Measurements from ENCODE around the gene GPS2.

The GPS2 gene

DNA sequence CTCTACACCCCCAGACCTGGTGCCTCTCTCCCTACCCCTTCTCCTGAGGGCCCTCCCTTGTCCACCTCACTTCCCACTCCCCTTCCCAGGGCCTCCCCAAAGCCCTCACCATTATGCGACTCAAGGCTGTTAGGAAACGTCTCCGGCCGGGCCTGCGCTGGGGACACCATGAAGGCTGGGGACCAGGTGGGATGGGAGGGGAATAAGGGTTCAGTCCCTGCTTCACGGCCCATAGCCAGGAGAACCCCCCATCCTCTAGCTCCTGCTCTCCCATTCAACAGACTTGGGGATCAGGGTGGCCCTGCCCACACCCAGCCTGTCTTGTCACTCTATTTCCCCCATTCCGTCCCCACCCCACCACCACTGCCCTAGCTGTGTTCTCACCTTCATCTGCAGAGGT is 11.9 kb upstream of the GPS2 start:
- WGBS = 100% methylated on average over 6 of the region's 7 CpGs
- H2AFZ ChIP-seq (ENCODE audit: low read depth, low read length) = no peak overlapping the region
- peaks cover 44% of the 10 kb centered on the region for H3K79me1 ChIP-seq (replicated peaks; ENCODE audit: low read length, poor library complexity, severe bottlenecking)
- no peak overlapping the region for H3K14ac ChIP-seq (ENCODE audit: low read length in 2 of 2)
- H2BK15ac ChIP-seq (ENCODE audit: low read depth, poor library complexity, severe bottlenecking) = no peak overlapping the region
- H2BK5ac ChIP-seq (ENCODE audit: low read depth, low read length, poor library complexity, severe bottlenecking) = no peak overlapping the region
- no peak overlapping the region for H2AK5ac ChIP-seq (ENCODE audit: low read length, severe bottlenecking)
- DNase-seq = no peak
- peak overlapping the region; percentile 93 for H3K9ac ChIP-seq (ENCODE audit: low read length)
- H3K4ac ChIP-seq (ENCODE audit: low read depth in 1 of 2, low read length in 2 of 2) = no peak overlapping the region
- H3K23ac ChIP-seq (ENCODE audit: low read length in 2 of 2) = no peak overlapping the region
- H3K4me2 ChIP-seq (ENCODE audit: low read length, poor library complexity, severe bottlenecking) = no peak overlapping the region
- peaks cover 19% of the 10 kb centered on the region for H3K4me1 ChIP-seq (ENCODE audit: control insufficient read depth, insufficient read depth, low read depth, low read length)
- no peak overlapping the region for H4K8ac ChIP-seq (ENCODE audit: low read length)
- H2BK120ac ChIP-seq (ENCODE audit: low read depth, low read length) = no peak overlapping the region
- no peak overlapping the region for H3K18ac ChIP-seq (ENCODE audit: low read depth in 1 of 2, low read length in 2 of 2)
- H4K91ac ChIP-seq (ENCODE audit: low read length) = no peak overlapping the region
- H3K27me3 ChIP-seq (ENCODE audit: control insufficient read depth in 1 of 2, insufficient read depth in 1 of 2, low read length in 2 of 2) = no peaks in the 10 kb centered on the region
- H3K27ac ChIP-seq (ENCODE audit: low read length, poor library complexity, severe bottlenecking) = no peak overlapping the region
- H3K9me3 ChIP-seq (ENCODE audit: control insufficient read depth, low read length) = no peaks in the 10 kb centered on the region
- H2BK12ac ChIP-seq (ENCODE audit: low read length in 2 of 2) = no peak overlapping the region
- peaks cover 45 to 51% of the 10 kb centered on the region in 2 experiments for H3K36me3 ChIP-seq (ENCODE audit: control insufficient read depth in 1 of 2, insufficient read depth in 2 of 2, low read depth in 1 of 2, low read length in 2 of 2)
- no peak overlapping the region for H3K4me3 ChIP-seq (ENCODE audit: insufficient read depth in 1 of 2, low read depth in 1 of 2, low read length in 2 of 2)

DNA sequence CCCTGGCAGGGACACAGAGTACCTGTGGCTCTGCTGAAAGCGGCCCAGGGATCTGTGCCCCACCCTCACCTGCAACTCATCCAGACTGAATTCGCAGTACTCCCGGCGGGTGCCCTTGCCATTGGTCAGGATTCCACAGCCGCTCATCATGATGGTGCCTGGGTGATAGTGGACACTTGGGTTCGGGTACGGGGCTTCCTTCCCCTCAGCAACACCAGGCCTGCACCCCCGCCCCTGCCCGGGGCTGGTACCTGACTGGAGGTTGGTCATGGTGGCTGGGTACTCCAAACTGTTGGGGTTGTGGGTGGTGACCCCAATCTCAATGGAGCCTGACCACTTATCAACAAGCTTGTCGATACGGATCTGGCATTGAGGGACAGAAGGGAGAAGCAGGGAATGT is 11.0 kb upstream of the GPS2 start:
- Histone ChIP-seq H3K36me3 (ENCODE audit: control insufficient read depth in 1 of 2, insufficient read depth in 2 of 2, low read depth in 1 of 2, low read length in 2 of 2) (peaks cover 54 to 59% of the 10 kb centered on the region in 2 experiments), H2BK12ac (ENCODE audit: low read length in 2 of 2) (no peak overlapping the region), H3K9me3 (ENCODE audit: control insufficient read depth, low read length) (no peaks in the 10 kb centered on the region), H3K9ac (ENCODE audit: low read length) (no peak overlapping the region), H3K14ac (ENCODE audit: low read length in 2 of 2) (no peak overlapping the region), H3K4ac (ENCODE audit: low read depth in 1 of 2, low read length in 2 of 2) (no peak overlapping the region), H2BK15ac (ENCODE audit: low read depth, poor library complexity, severe bottlenecking) (no peak overlapping the region), H3K27ac (ENCODE audit: low read length, poor library complexity, severe bottlenecking) (no peak overlapping the region), H2BK5ac (ENCODE audit: low read depth, low read length, poor library complexity, severe bottlenecking) (no peak overlapping the region), H3K79me1 (replicated peaks; ENCODE audit: low read length, poor library complexity, severe bottlenecking) (peaks cover 48% of the 10 kb centered on the region), H3K4me3 (ENCODE audit: insufficient read depth in 1 of 2, low read depth in 1 of 2, low read length in 2 of 2) (no peak overlapping the region), H3K4me1 (ENCODE audit: control insufficient read depth, insufficient read depth, low read depth, low read length) (peaks cover 19% of the 10 kb centered on the region), H3K23ac (ENCODE audit: low read length in 2 of 2) (no peak overlapping the region), H4K8ac (ENCODE audit: low read length) (no peak overlapping the region), H3K18ac (ENCODE audit: low read depth in 1 of 2, low read length in 2 of 2) (no peak overlapping the region), H3K27me3 (ENCODE audit: control insufficient read depth in 1 of 2, insufficient read depth in 1 of 2, low read length in 2 of 2) (no peaks in the 10 kb centered on the region), H2BK120ac (ENCODE audit: low read depth, low read length) (no peak overlapping the region), H2AK5ac (ENCODE audit: low read length, severe bottlenecking) (no peak overlapping the region), H2AFZ (ENCODE audit: low read depth, low read length) (no peak overlapping the region), H3K4me2 (ENCODE audit: low read length, poor library complexity, severe bottlenecking) (no peak overlapping the region), H4K91ac (ENCODE audit: low read length) (no peak overlapping the region)
- no peak for DNase-seq
- WGBS = 97% methylated on average over 10 of the region's 11 CpGs

DNA sequence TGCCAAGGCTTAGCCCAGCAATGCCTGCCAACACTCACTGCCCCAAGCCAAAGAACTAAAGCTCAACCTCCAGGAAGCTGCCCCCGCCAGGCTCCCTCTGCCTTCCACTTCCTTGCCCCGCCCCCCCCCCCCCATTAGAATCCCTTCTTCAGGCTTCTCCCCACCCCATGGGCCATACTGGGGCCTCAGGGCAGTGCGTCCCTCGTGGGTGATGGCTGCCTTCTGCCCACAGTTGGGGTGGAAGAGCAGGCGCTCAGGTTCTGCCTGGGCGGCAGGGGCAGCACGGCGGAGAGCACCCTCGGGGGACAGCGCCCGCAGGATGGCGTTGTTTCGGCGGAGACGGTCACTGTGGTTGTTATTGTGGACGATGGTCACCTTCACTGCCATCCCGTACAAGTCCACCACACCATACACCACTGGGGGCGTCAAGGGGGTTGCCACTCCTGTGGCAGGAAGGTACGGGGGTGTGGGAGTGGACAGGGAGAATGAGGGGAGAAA is 9.9 kb upstream of the GPS2 start:
- no peak overlapping the region for H4K91ac ChIP-seq (ENCODE audit: low read length)
- H2BK12ac ChIP-seq (ENCODE audit: low read length in 2 of 2) = no peak overlapping the region
- peaks cover 52% of the 10 kb centered on the region for H3K79me1 ChIP-seq (replicated peaks; ENCODE audit: low read length, poor library complexity, severe bottlenecking)
- no peak overlapping the region for H2BK15ac ChIP-seq (ENCODE audit: low read depth, poor library complexity, severe bottlenecking)
- peaks cover 65 to 70% of the 10 kb centered on the region in 2 experiments for H3K36me3 ChIP-seq (ENCODE audit: control insufficient read depth in 1 of 2, insufficient read depth in 2 of 2, low read depth in 1 of 2, low read length in 2 of 2)
- H3K23ac ChIP-seq (ENCODE audit: low read length in 2 of 2) = no peak overlapping the region
- H3K9ac ChIP-seq (ENCODE audit: low read length) = no peak overlapping the region
- H3K9me3 ChIP-seq (ENCODE audit: control insufficient read depth, low read length) = no peaks in the 10 kb centered on the region
- H3K27ac ChIP-seq (ENCODE audit: low read length, poor library complexity, severe bottlenecking) = no peak overlapping the region
- H4K8ac ChIP-seq (ENCODE audit: low read length) = no peak overlapping the region
- H3K4me2 ChIP-seq (ENCODE audit: low read length, poor library complexity, severe bottlenecking) = no peak overlapping the region
- no peak for DNase-seq
- no peak overlapping the region for H2BK5ac ChIP-seq (ENCODE audit: low read depth, low read length, poor library complexity, severe bottlenecking)
- no peak overlapping the region for H2AFZ ChIP-seq (ENCODE audit: low read depth, low read length)
- H3K27me3 ChIP-seq (ENCODE audit: control insufficient read depth in 1 of 2, insufficient read depth in 1 of 2, low read length in 2 of 2) = no peaks in the 10 kb centered on the region
- H3K18ac ChIP-seq (ENCODE audit: low read depth in 1 of 2, low read length in 2 of 2) = no peak overlapping the region
- 93% methylated on average over 15 of the region's 19 CpGs for WGBS
- no peak overlapping the region for H3K14ac ChIP-seq (ENCODE audit: low read length in 2 of 2)
- H2AK5ac ChIP-seq (ENCODE audit: low read length, severe bottlenecking) = no peak overlapping the region
- H3K4me3 ChIP-seq (ENCODE audit: insufficient read depth in 1 of 2, low read depth in 1 of 2, low read length in 2 of 2) = no peak overlapping the region
- no peak overlapping the region for H2BK120ac ChIP-seq (ENCODE audit: low read depth, low read length)
- no peak overlapping the region for H3K4ac ChIP-seq (ENCODE audit: low read depth in 1 of 2, low read length in 2 of 2)
- peaks cover 12% of the 10 kb centered on the region for H3K4me1 ChIP-seq (ENCODE audit: control insufficient read depth, insufficient read depth, low read depth, low read length)

DNA sequence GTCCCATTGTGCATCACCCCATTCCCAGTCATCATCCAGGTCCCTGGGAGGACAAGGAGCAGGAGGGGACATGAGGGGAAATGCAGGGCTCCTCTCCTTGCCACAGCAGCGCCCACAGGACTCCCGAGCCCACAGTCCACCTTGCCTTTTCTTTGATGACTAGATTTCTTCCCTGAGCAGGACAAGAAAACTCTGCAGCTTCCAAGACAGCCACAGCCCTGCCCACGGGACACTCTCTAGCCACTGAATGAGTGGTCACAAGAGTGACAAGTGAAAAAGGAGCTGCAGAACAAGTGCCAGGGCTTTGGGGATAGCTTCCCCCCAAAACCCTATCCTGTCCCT is 9.2 kb upstream of the GPS2 start:
- Histone ChIP-seq H3K4ac (ENCODE audit: low read depth in 1 of 2, low read length in 2 of 2) (no peak overlapping the region), H3K14ac (ENCODE audit: low read length in 2 of 2) (no peak overlapping the region), H3K9me3 (ENCODE audit: control insufficient read depth, low read length) (no peaks in the 10 kb centered on the region), H2AFZ (ENCODE audit: low read depth, low read length) (no peak overlapping the region), H3K27me3 (ENCODE audit: control insufficient read depth in 1 of 2, insufficient read depth in 1 of 2, low read length in 2 of 2) (no peaks in the 10 kb centered on the region), H2BK120ac (ENCODE audit: low read depth, low read length) (no peak overlapping the region), H2AK5ac (ENCODE audit: low read length, severe bottlenecking) (no peak overlapping the region), H3K4me2 (ENCODE audit: low read length, poor library complexity, severe bottlenecking) (no peak overlapping the region), H3K27ac (ENCODE audit: low read length, poor library complexity, severe bottlenecking) (no peak overlapping the region), H3K79me1 (replicated peaks; ENCODE audit: low read length, poor library complexity, severe bottlenecking) (peaks cover 52% of the 10 kb centered on the region), H3K4me3 (ENCODE audit: insufficient read depth in 1 of 2, low read depth in 1 of 2, low read length in 2 of 2) (no peak overlapping the region), H4K91ac (ENCODE audit: low read length) (no peak overlapping the region), H2BK12ac (ENCODE audit: low read length in 2 of 2) (no peak overlapping the region), H3K18ac (ENCODE audit: low read depth in 1 of 2, low read length in 2 of 2) (no peak overlapping the region), H3K36me3 (ENCODE audit: control insufficient read depth in 1 of 2, insufficient read depth in 2 of 2, low read depth in 1 of 2, low read length in 2 of 2) (peaks cover 66 to 71% of the 10 kb centered on the region in 2 experiments), H2BK15ac (ENCODE audit: low read depth, poor library complexity, severe bottlenecking) (no peak overlapping the region), H3K23ac (ENCODE audit: low read length in 2 of 2) (no peak overlapping the region), H4K8ac (ENCODE audit: low read length) (no peak overlapping the region), H3K4me1 (ENCODE audit: control insufficient read depth, insufficient read depth, low read depth, low read length) (peaks cover 12% of the 10 kb centered on the region), H3K9ac (ENCODE audit: low read length) (no peak overlapping the region), H2BK5ac (ENCODE audit: low read depth, low read length, poor library complexity, severe bottlenecking) (no peak overlapping the region)
- 94% methylated on average over 2 of the region's 3 CpGs for WGBS
- DNase-seq = no peak
